ENCODE data around the gene OLA1. TPM values are rescaled to one million over a fixed set of nuclear protein-coding genes. Genes with fewer than 3 reads are reported as not detected.
A peak's percentile ranks its signal among the peaks of the same experiment; 100 is the strongest.

OLA1 gene
- total and polyA plus RNA-seq, 9 of the 15 experiments (the other 6 are each of a cell fraction or from before 2014, with no cell fraction given): 208 to 353 (median 225) TPM

- TF ChIP-seq CEBPB (tag; IDR thresholded peaks at IDR 0.05): 0 out of 2 replicates have a peak, but pooled peaks have one; percentile 13
- TF ChIP-seq ZNF592 (IDR thresholded peaks at IDR 0.05): peak; percentile 93
Measured at GRCh38 chr2:174039551-174040416, 208.5 kb downstream of the OLA1 start (continued).

- CTCF ChIA-PET (ENCODE audit: low intra/inter-chr PET ratio): no interaction called here
- Histone ChIP-seq H3K27me3 (ENCODE audit: control insufficient read depth in 2 of 2, insufficient read depth in 2 of 2, low read length in 2 of 2) (peaks cover 0 to 7% of the 10 kb centered on the region in 2 experiments; a peak in 2 of 5 replicates), H3K9ac (ENCODE audit: insufficient read depth in 1 of 2, low read depth in 2 of 2, low read length in 2 of 2) (no peak overlapping the region), H3K9me3 (replicated peaks; ENCODE audit: control insufficient read depth, insufficient read depth, low read depth, low read length) (0 out of 2 replicates have a peak, but pooled peaks cover 3% of the 10 kb centered on the region), H2AFZ (ENCODE audit: low read depth, low read length) (peak overlapping the region; percentile 1), H4K20me1 (replicated peaks; ENCODE audit: control insufficient read depth, insufficient read depth, low read length) (no peaks in the 10 kb centered on the region), H3K27ac (ENCODE audit: extremely low read depth, low read depth, low read length) (no peak overlapping the region), H3K36me3 (ENCODE audit: control insufficient read depth, insufficient read depth, low read length) (no peaks in the 10 kb centered on the region), H3K4me3 (no peak overlapping the region), H3K9me1 (ENCODE audit: control insufficient read depth, insufficient read depth, low read length) (no peaks in the 10 kb centered on the region), H3K79me2 (ENCODE audit: control insufficient read depth, insufficient read depth, low read length) (no peaks in the 10 kb centered on the region), H3K4me2 (ENCODE audit: insufficient read depth, low read length) (no peak overlapping the region), H3K4me1 (replicated peaks in 1 of 2; ENCODE audit: control insufficient read depth in 2 of 2, insufficient read depth in 2 of 2, low read length in 2 of 2) (peaks cover 3 to 10% of the 10 kb centered on the region in 2 experiments; a peak in 4 of 5 replicates)
- 60% methylated on average over 2 of the region's 2 CpGs for WGBS (ENCODE audit: insufficient coverage, low coverage, missing lambda C conversion rate)
- TF ChIP-seq NUFIP1 (IDR thresholded peaks at IDR 0.05; ENCODE audit: partially characterized antibody) (no peak), ZNF699 (CRISPR knock-in tag; IDR thresholded peaks at IDR 0.05; ENCODE audit: insufficient replicate concordance) (no peak), ZKSCAN1 (IDR thresholded peaks at IDR 0.05; ENCODE audit: low read depth, low read length) (no peak), XRCC4 (IDR thresholded peaks at IDR 0.05; ENCODE audit: extremely low read depth, insufficient read depth, insufficient read length) (no peak), HMGN3 (IDR thresholded peaks at IDR 0.05; ENCODE audit: borderline replicate concordance, extremely low read depth, insufficient read length, low read depth, low read length) (no peak)
- FAIRE-seq: no peak
- ATAC-seq: no peak
- intact Hi-C loops (cut with micrococcal nuclease) (loop anchor here (5.0 kb wide), 2 partner anchors 76 to 156 kb away; no protein-coding TSS in a partner anchor), in situ Hi-C loops (cut with MboI) (no loop called here)
- POLR2A ChIA-PET: interaction anchor here (1.1 kb wide), 1 partner anchor 14 kb away, joined by 3 read pairs; no protein-coding TSS in a partner anchor
- BruUV-seq (replicated peaks): no TSS peak
- no peak for DNase-seq (ENCODE audit: extremely low read depth in 1 of 4, low spot score in 3 of 4)
Measured at GRCh38 chr2:174038462-174038861, 209.9 kb downstream of the OLA1 start.

Measured in K562 (cell line).